K562 (cell line): ENCODE results near the gene PDE8B. TPM values are rescaled to one million over a fixed set of nuclear protein-coding genes. Genes with fewer than 3 reads are reported as not detected.

Source experiments
- ATAC-seq: fragments of 200-7000 bp; cut with Tn5 transposase; 3 replicates; pipeline ENCODE4 v1.9.1; 2020; ENCODE audit warnings: moderate library complexity
- BruUV-seq: library from RNA; stranded (reverse); fragments of 400-500 nt; replicated peaks from 2 replicates; lab custom pipeline; 2021; lab: Mats Ljungman, UMichigan
- CTCF ChIA-PET: fragments of 300-600 bp; formaldehyde crosslinking; extraction: SDS; loops from one replicate; lab custom pipeline; 2021; ENCODE audit warnings: low intra/inter-chr PET ratio; lab: Yijun Ruan, JAX
- POLR2A ChIA-PET: fragments of 300-600, 350-650 bp; sonication (Branson Sonifier 250); formaldehyde crosslinking; extraction: SDS; loops from one replicate; lab custom pipeline; 2021; ENCODE audit warnings: antibody characterized with exemption, inconsistent platforms; lab: Yijun Ruan, JAX
- DNase-seq, 4 experiments: peaks; one replicate each; pipeline versions ENCODE4 v3.0.0 to v3.0.0-alpha.2; 2011 to 2018; ENCODE audit warnings: low spot score in 3 of 4, mixed read lengths in 3 of 4; ENCODE audit errors: extremely low read depth in 1 of 4
- FAIRE-seq: peaks from 2 replicates; lab custom pipeline; 2011; peaks lifted over from hg19 to GRCh38; lab: Jason Lieb, UNC
- H2AFZ ChIP-seq: 2 replicates; pipeline ENCODE4 v1.6.0; 2011; ENCODE audit warnings: low read depth, low read length, control low read depth, inconsistent platforms
- H3K27ac ChIP-seq: fragments of 200-600 bp; 3 replicates; pipeline ENCODE4 v1.8.0; 2011; ENCODE audit warnings: low read depth, mild to moderate bottlenecking, control low read depth, inconsistent platforms, low read length, moderate library complexity, mixed read lengths; ENCODE audit errors: extremely low read depth
- H3K27me3 ChIP-seq, 2 experiments: fragments of 300-600 bp in 1 of 2; 2 replicates in 1 of 2; 3 replicates in 1 of 2; pipeline versions ENCODE4 v1.6.0 to v1.8.0; 2011; ENCODE audit warnings: inconsistent platforms in 2 of 2, low read length in 2 of 2, mild to moderate bottlenecking in 1 of 2, mixed read lengths in 1 of 2, moderate library complexity in 1 of 2; ENCODE audit not compliant: control insufficient read depth in 2 of 2, insufficient read depth in 2 of 2
- H3K36me3 ChIP-seq: fragments of 300-600 bp; 3 replicates; pipeline ENCODE4 v1.8.0; 2011; ENCODE audit warnings: mild to moderate bottlenecking, low read length, inconsistent platforms; ENCODE audit not compliant: control insufficient read depth, insufficient read depth
- H3K4me1 ChIP-seq, 2 experiments: fragments of 200-600 bp in 1 of 2; replicated peaks in 1 of 2; 2 replicates in 1 of 2; 3 replicates in 1 of 2; pipeline versions ENCODE4 v1.5.1 to v1.8.0; 2011; ENCODE audit warnings: inconsistent platforms in 2 of 2, low read length in 2 of 2, mild to moderate bottlenecking in 1 of 2, mixed read lengths in 1 of 2, moderate library complexity in 1 of 2; ENCODE audit not compliant: control insufficient read depth in 2 of 2, insufficient read depth in 2 of 2
- H3K4me2 ChIP-seq: 2 replicates; pipeline ENCODE4 v1.6.1; 2011; ENCODE audit warnings: low read length, control low read depth, inconsistent platforms, mixed read lengths; ENCODE audit not compliant: insufficient read depth
- H3K4me3 ChIP-seq: fragments of 200-600 bp; sonication (generic), shearing (Covaris generic); 2 replicates; pipeline ENCODE4 v1.5.1; 2016; ENCODE audit warnings: control low read depth, inconsistent platforms
- H3K79me2 ChIP-seq: fragments of 200-600 bp; 3 replicates; pipeline ENCODE4 v1.8.0; 2011; ENCODE audit warnings: low read length, inconsistent platforms; ENCODE audit not compliant: control insufficient read depth, insufficient read depth
- H3K9ac ChIP-seq, 2 experiments: 2 replicates each; pipeline versions ENCODE4 v1.6.0 to v1.6.1; 2011; ENCODE audit warnings: low read depth in 2 of 2, low read length in 2 of 2, control low read depth in 1 of 2, inconsistent platforms in 1 of 2, mild to moderate bottlenecking in 1 of 2, mixed read lengths in 1 of 2; ENCODE audit not compliant: insufficient read depth in 1 of 2
- H3K9me1 ChIP-seq: one replicate; pipeline ENCODE4 v1.6.0; 2011; ENCODE audit warnings: inconsistent platforms, mild to moderate bottlenecking, low read length, moderate library complexity; ENCODE audit not compliant: control insufficient read depth, insufficient read depth
- H3K9me3 ChIP-seq: replicated peaks from 2 replicates; pipeline ENCODE4 v1.5.1; 2011; ENCODE audit warnings: low read depth, low read length, inconsistent platforms; ENCODE audit not compliant: control insufficient read depth, insufficient read depth
- H4K20me1 ChIP-seq: replicated peaks from 2 replicates; pipeline ENCODE4 v1.6.1; 2011; ENCODE audit warnings: low read length, inconsistent platforms, mixed read lengths; ENCODE audit not compliant: control insufficient read depth, insufficient read depth
- ADNP ChIP-seq: fragments of 200-800 bp; sonication (Bioruptor generic); IDR thresholded peaks from 2 replicates; pipeline ENCODE4 v1.6.1; 2016; ENCODE audit warnings: missing genetic modification characterization, missing compliant biosample characterization
- BRCA1 ChIP-seq, 2 experiments: fragments of 450-650 bp in 1 of 2; sonication (generic) in 1 of 2; formaldehyde crosslinking in 1 of 2; IDR thresholded peaks; 2 replicates each; pipeline versions ENCODE4 v1.5.0 to v1.6.1; 2017 to 2020; ENCODE audit warnings: mild to moderate bottlenecking in 1 of 2, missing genetic modification reagents in 1 of 2
- CCAR2 ChIP-seq: fragments of 200-400 bp; formaldehyde crosslinking; IDR thresholded peaks from 2 replicates; pipeline ENCODE4 v1.6.1; 2017; ENCODE audit warnings: mild to moderate bottlenecking, low read depth, low read length
- FOXP4 ChIP-seq: sonication (generic); formaldehyde crosslinking; IDR thresholded peaks from 2 replicates; pipeline ENCODE4 v1.8.0; 2022; ENCODE audit warnings: mild to moderate bottlenecking, missing genetic modification reagents, borderline replicate concordance
- JUND ChIP-seq, 2 experiments: IDR thresholded peaks; 2 replicates in 1 of 2; 3 replicates in 1 of 2; pipeline ENCODE4 v1.6.1; 2011; ENCODE audit warnings: borderline replicate concordance in 2 of 2, low read depth in 2 of 2, low read length in 2 of 2, improper control_type of control experiment in 1 of 2, missing biosample characterization in 1 of 2, missing genetic modification characterization in 1 of 2, missing genetic modification reagents in 1 of 2
- PHB2 ChIP-seq: fragments of 450-650 bp; IDR thresholded peaks from 2 replicates; pipeline ENCODE4 v1.6.1; 2017; ENCODE audit warnings: low read depth
- PKNOX1 ChIP-seq: fragments of 450-650 bp; IDR thresholded peaks from 2 replicates; pipeline ENCODE4 v1.6.1; 2016
- U2AF1 ChIP-seq: fragments of 200-400 bp; formaldehyde crosslinking; optimal IDR thresholded peaks from 2 replicates; pipeline ENCODE3; 2017; ENCODE audit warnings: mild to moderate bottlenecking, low read depth, low read length, moderate library complexity
- ZNF124 ChIP-seq: sonication (generic); formaldehyde crosslinking; IDR thresholded peaks from 2 replicates; pipeline ENCODE4 v1.8.1; 2022; ENCODE audit warnings: missing genetic modification reagents
- ZNF263 ChIP-seq: sonication (generic); formaldehyde crosslinking; IDR thresholded peaks from 2 replicates; pipeline ENCODE4 v1.8.0; 2022; ENCODE audit warnings: mild to moderate bottlenecking, missing genetic modification reagents, borderline replicate concordance
- ZNF699 ChIP-seq: fragments of 250-450 bp; sonication (Bioruptor Pico); IDR thresholded peaks from 2 replicates; pipeline ENCODE4 v1.8.0; 2021; ENCODE audit warnings: mild to moderate bottlenecking, moderate library complexity; ENCODE audit not compliant: insufficient replicate concordance
- WGBS: fragments of 100-300 bp; shearing (Covaris generic); methylation state at CpG from one replicate; pipeline ENCODE4 v1.1.6; 2016; ENCODE audit warnings: low coverage, mixed read lengths; ENCODE audit not compliant: insufficient coverage; ENCODE audit errors: missing lambda C conversion rate; 5-methylcytosine and 5-hydroxymethylcytosine counted together
- in situ Hi-C: fragments of 300-500 bp; cut with MboI; formaldehyde crosslinking; loops from 4 replicates; pipeline ENCODE4 v1.15.0; 2018; ENCODE audit warnings: inconsistent platforms, mixed read lengths
- intact Hi-C: fragments of 100-400 bp; cut with micrococcal nuclease; formaldehyde crosslinking; loops from 2 replicates; pipeline ENCODE4 v1.14.2; 2022
- polyA plus RNA-seq, 8 experiments: library from polyadenylated mRNA; depleted of rRNA in 4 of 8; stranded (reverse) in 5 of 8; unstranded in 3 of 8; fragments of >200 nt; fragmentation: Nextera tagmentation in 2 of 8; fragmentation: Illumina TruSeq in 1 of 8; extraction: Ambion mirVana in 2 of 8; extraction: Trizol in 1 of 8; gene quantifications; 2 replicates each; pipeline versions ENCODE4 v1.2.1 to v1.2.3, GENCODE V29; 2011 to 2014; ENCODE audit warnings: inconsistent platforms in 1 of 8, missing spikeins in 1 of 8
- total RNA-seq, 7 experiments: library from RNA; depleted of rRNA in 6 of 7; stranded (reverse); fragments of >200 nt in 6 of 7; fragmentation: Illumina TruSeq in 2 of 7; extraction: Trizol in 2 of 7; gene quantifications; 2 replicates each; pipeline versions ENCODE4 v1.2.1 to v1.2.3, GENCODE V29; 2011 to 2021; ENCODE audit warnings: low replicate concordance in 1 of 7

Gene PDE8B
- total and polyA plus RNA-seq, 9 of the 15 experiments (the other 6 are each of a cell fraction or from before 2014, with no cell fraction given): 0.15 to 0.28 TPM; not detected in 7

- no peaks in the 10 kb centered on the region for H3K4me1 ChIP-seq
- CTCF ChIA-PET: no interaction called here
- H4K20me1 ChIP-seq: no peaks in the 10 kb centered on the region
- intact Hi-C loops: no loop called here
- DNase-seq (no peak), ATAC-seq (no peak), FAIRE-seq (no peak)
- H3K4me3 ChIP-seq: no peak overlapping the region
- no peak overlapping the region for H3K27ac ChIP-seq
- no peak overlapping the region for H3K9ac ChIP-seq
- peaks cover 4 to 15% of the 10 kb centered on the region in 2 experiments; a peak in 3 of 5 replicates for H3K27me3 ChIP-seq
- no TSS peak for BruUV-seq
- H3K4me2 ChIP-seq: no peak overlapping the region
- H2AFZ ChIP-seq: no peak overlapping the region
- H3K79me2 ChIP-seq: no peaks in the 10 kb centered on the region
- no peaks in the 10 kb centered on the region for H3K9me1 ChIP-seq
- no peaks in the 10 kb centered on the region for H3K9me3 ChIP-seq
- no peak for TF ChIP-seq ZNF124 (CRISPR knock-in tag)
- POLR2A ChIA-PET: interaction anchor here (0.7 to 1.2 kb wide), 2 partner anchors 11 to 19 kb away, joined by 3 read pairs; no protein-coding TSS in a partner anchor
- H3K36me3 ChIP-seq: no peaks in the 10 kb centered on the region
- in situ Hi-C loops: no loop called here
These were observed 49.0 kb downstream of the PDE8B start for GRCh38 chr5:77259476-77259875.

- Histone ChIP-seq H2AFZ (no peak overlapping the region), H3K4me3 (no peak overlapping the region), H3K79me2 (no peaks in the 10 kb centered on the region), H3K9ac (no peak overlapping the region), H3K4me2 (no peak overlapping the region), H3K9me3 (no peaks in the 10 kb centered on the region), H4K20me1 (no peaks in the 10 kb centered on the region), H3K4me1 (no peaks in the 10 kb centered on the region), H3K27ac (no peak overlapping the region), H3K9me1 (no peaks in the 10 kb centered on the region), H3K36me3 (no peaks in the 10 kb centered on the region), H3K27me3 (peaks cover 4% of the 10 kb centered on the region in 2 experiments; a peak in 2 of 5 replicates)
- no peak for FAIRE-seq
- ATAC-seq: no peak
- CTCF ChIA-PET: no interaction called here
- intact Hi-C loops: no loop called here
- no TSS peak for BruUV-seq
- POLR2A ChIA-PET: interaction anchor here (0.6 kb wide), 1 partner anchor 380 kb away, joined by 3 read pairs; no protein-coding TSS in a partner anchor
- no peak for DNase-seq
- WGBS: 0% methylated on average over 1 of the region's 1 CpG
- in situ Hi-C loops: no loop called here
- TF ChIP-seq ZNF699 (CRISPR knock-in tag) (no peak), CCAR2 (no peak), PKNOX1 (no peak), BRCA1 (IDR thresholded peaks at IDR 0.05) (no peak), BRCA1 (CRISPR knock-in tag; IDR thresholded peaks at IDR 0.05) (no peak), ADNP (tag) (no peak), JUND (IDR thresholded peaks at IDR 0.05; ENCODE audit: borderline replicate concordance, low read depth, low read length) (no peak), JUND (tag; IDR thresholded peaks at IDR 0.05; ENCODE audit: borderline replicate concordance, low read depth, low read length) (no peak), PHB2 (no peak), FOXP4 (CRISPR knock-in tag) (no peak), ZNF263 (CRISPR knock-in tag) (no peak), U2AF1 (no peak)
These were observed 52.2 kb downstream of the PDE8B start for GRCh38 chr5:77262697-77263096.
